ACHN (cell line): ENCODE measurements around the gene P2RY6.
A peak's percentile ranks its signal among the peaks of the same experiment; 100 is the strongest.
"Not testable (repeated sequence)": the region's sequence is repeated elsewhere in the genome, so short reads cannot be mapped to it uniquely, and the experiment has no call there.

Experiments used
- DNase-seq: peaks from one replicate; pipeline ENCODE4 v3.0.0-alpha.2; 2015
- in situ Hi-C: cut with HindIII; loops from 2 replicates; pipeline ENCODE4 v1.10.0; 2017; ENCODE audit warnings: low sequenced_read_pairs, low pct_ligation_motif_present, low pct_unique_long_range_greater_than_20kb

P2RY6 gene, protein sequence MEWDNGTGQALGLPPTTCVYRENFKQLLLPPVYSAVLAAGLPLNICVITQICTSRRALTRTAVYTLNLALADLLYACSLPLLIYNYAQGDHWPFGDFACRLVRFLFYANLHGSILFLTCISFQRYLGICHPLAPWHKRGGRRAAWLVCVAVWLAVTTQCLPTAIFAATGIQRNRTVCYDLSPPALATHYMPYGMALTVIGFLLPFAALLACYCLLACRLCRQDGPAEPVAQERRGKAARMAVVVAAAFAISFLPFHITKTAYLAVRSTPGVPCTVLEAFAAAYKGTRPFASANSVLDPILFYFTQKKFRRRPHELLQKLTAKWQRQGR

DNA sequence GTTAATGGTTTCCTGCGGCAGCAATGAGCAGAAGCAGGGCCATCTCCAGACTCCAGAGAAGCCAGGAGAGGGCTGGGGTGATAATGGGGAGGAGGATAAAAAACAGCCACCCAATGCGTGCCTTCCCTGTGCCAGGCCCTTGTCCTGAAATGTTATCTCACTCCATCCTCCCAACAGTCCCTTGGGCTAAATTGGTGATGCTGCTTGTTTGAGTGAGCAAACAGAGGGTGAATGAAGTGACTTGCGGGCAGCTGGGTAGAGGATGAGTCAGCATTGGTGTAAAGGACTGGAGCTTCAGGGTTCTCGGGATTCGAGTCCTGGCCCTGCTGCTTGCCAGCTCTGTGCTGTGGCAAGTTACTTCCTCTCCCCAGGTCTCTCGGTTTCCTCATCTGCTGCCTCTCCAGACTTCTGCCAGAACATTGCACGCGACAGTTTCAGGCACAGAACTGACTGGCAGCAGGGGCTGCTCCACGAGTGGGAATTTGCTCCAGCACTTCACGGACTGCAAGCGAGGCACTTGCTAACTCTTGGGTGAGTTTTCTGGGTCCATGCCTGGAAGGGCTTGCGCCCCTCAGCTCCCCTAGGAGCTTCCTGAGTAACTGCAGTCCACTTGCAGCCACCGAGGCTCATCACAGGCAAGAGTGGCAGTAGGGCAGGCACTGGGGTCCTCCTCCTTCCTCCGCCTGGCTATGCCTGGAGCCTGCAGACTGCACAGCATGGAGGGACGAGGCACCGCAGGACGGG, at the start of gene P2RY6:
TSS of gene P2RY6 (plus strand) at position 403 of the 744 bp plus-strand sequence. CDS start 24,181 bp downstream, outside the sequence.
- DNase-seq: peak; percentile 32
- in situ Hi-C loops: no loop called here

DNA sequence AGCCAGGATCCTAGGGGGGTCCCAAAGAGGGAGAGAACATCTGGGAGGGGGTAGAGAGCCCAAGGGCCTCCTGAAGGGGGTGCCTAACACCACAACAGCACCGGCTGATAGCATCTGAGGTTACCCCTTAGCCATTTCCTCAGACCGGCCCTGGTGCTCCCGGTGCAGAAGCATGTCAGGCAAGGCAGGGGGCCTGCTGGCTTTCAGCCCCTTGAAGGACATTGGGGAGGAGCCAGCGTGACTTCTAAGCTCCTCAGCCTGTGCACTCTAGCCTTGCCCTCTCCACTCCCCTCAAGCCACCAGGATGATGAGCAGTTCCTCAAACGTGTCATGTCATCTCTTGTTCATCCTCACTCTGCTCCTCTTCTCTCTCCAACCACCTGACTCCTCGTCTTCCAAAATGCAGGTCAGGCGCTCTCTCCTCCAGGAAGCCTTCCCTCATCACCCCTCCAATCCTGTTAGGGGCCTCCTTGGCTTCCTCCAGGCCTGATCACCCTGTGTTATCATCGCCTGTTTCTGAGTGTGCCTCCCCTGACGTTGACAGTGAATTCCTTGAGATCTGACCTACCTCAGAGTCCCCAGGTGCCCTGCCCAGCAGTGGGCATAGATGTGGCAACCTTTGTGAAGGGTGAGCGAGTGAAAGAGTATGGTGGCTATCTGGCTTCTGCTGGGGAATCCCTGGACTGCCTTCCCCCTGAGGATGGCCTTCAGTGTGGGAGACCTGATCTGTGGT, 48.0 kb upstream of the P2RY6 start:
- DNase-seq: no peak
- in situ Hi-C loops: no loop called here

DNA sequence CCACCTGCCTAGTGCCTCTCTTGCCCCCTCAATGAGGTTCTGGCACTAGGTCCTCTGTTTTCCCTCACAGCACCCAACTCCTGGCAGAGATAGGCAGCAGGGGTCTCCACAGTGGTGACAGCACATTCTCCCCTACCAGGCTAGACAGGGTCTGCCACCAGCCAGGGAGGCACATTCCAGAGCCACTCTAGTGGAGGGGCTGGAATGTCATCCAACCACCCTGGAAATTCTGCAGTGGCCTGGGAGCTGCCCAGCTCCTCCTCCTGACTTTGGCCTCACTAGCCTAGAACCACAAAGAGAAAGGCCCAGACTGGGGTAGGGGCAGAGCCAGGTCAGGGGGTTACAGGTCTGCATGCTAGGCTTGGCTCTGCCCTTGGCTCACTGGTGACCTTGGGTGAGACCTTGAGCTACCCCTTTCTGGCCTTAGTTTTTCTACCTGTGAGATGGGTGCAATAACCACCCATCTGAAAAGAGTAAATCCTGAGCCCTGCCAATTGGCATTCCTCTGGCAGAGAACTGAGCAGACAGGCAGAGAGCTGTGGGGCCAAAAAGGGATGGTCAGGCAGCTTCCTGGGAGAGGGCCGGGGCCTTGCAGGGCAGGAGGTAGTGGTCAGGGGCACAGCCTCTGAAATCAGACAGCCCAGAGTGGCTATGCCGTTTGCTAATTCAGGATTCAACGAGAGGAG, 47.0 kb upstream of the P2RY6 start:
- no peak for DNase-seq
- in situ Hi-C loops: no loop called here

DNA sequence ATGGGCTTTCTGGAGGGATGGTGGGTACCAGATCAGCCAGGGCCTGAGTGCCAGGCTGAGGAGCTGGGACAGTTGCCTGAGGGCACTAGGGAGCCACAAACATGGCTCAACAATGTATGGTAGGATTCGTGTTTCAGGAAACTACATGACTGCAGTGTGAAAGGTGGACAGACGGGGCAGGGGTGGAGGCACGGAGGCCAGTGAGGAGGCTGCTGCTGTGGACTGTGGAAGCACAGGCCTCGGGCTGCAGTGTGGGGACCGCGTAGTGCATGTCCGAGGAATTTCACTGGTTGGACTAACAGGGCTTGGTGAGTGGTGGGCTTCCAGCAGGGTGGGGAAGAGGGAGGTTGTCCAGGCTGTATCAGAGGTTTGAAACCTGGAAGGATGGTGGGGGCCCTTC, 46.3 kb upstream of the P2RY6 start:
- in situ Hi-C loops: no loop called here
- DNase-seq: no peak

DNA sequence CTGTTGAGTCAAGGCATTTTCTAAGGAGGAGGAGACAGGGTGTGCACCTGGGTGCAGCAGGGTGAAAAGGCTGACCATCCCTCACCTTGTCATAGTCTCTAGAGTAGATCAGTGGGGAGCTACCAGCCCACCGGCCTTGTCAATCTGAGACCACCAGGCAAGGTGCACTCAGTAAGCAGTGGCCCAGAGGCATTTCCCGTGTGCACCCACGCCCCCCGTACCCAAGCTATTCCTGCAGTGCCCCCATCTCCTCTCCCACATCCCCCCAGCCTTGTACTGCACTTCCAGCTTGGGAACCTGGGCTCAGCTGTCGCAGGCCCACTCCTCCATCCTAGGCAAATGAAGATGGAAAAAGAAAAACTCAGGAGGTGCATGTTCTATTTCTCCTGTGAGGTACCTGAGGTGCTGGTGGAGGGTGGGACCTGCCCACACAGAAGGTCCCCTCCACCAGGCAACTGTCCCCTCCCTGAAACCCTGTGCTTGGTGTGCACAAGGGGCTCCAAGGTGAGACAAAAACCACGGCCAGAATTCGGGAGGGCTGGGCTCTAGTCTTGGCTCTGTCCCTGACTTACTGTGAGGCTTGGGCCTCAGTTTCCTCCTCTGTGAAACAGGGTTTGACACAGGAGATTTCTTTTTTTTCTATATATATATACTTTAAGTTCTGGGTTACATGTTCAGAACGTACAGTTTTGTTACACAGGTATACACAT, 45.7 kb upstream of the P2RY6 start:
- in situ Hi-C loops: no loop called here

DNA sequence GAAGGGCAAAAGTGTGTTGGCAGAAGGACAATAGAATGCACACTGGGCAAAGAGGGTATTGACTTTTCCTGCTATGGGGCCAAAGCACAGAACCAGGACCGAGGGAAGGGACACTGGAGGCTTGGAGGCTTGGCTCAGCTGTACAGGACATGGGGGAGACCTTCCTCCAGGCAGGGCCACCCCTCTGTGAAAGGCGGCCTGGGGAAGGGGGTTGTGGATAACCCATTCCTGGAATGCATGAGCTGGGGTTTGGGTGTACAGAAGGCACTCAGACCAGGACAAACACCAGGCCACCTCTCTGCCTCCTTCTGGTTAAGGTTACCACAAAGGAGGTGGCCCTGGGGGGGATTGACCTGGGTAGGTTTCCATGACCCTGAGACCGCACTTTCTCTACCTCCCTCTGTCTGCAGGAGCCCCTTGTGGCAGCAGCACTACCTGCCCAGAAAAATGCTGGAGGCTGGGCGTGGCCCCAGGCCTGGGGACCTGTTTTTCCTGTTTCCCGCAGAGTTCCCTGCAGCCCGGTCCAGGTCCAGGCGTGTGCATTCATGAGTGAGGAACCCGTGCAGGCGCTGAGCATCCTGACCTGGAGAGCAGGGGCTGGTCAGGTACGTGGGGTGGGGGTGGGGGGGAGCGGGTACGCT, 44.4 kb upstream of the P2RY6 start:
- no peak for DNase-seq
- in situ Hi-C loops: no loop called here

More for the DNA sequence above, 45.7 kb upstream of the P2RY6 start:
- no peak for DNase-seq

DNA sequence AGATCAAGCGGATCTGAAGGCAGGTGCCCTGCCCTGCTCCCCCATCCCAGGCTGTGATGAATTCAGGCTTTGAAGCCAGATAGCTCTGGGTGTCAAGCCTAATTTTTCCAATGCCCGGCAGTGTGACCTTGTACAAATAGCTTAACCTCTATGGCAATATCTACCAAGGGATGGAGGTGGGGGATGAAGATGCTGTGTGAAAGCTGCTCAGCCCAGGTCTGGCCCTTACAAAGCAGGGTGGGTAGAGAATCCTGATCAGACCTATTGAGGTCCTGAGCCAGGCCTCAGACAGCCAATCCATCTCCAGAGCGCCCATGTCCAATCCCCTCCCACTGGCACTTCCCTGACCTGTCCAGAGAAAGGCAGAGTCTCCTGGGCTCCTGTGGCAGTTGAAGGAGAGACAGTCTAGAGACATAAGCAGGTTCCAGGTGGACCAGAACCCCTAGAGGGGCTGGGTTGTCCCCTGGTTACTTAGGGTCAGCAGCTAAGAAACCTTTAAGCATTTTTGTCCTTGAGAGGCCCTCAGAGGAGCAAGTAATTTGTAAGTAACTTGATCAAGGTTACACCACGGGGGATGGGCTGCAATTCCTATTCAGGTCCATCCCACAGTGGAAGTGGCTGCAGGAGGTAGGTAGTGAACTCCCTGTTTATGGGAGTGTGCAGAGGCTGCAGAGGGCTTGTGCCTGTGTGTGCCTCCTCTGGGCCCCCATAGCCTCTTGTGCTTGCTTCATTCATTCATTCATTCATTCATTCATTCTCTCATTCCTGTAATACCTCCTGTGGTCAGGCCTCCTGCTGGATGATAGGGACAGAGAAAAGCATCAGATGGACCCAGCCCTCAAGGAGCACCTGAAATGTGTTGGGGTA, 43.6 kb upstream of the P2RY6 start:
- no peak for DNase-seq
- in situ Hi-C loops: no loop called here

DNA sequence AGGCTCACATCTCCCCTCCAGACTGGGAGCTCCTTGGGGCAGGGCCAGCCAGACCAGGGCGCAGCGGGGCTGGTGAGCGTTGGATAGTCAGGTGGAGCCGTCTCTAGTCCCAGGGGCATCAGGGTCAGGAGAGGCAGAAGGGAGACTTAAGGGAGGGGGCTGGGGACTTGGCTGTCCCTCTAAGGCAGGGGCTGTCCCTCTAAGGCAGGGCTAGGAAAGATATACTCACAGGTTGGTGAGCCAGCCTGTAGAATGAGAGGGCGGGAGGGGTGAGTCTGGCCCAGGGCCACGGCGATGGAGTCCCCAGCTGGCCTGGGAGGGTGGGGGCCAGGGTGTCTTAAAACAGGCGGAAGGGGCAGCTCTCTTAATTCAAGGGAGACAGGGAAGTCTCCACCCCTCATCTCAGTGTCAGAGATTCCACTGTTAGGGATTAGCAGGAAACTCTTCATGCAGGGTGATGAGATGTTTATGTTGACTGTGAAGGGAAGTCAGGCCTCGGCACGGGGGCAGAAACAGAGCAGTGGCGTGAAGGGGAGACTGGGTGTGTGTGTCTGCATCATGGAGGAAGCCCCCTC, 42.7 kb upstream of the P2RY6 start:
- DNase-seq: no peak
- in situ Hi-C loops: no loop called here

GRCh38 chr11:73229896-73230875, 42.0 kb upstream of the P2RY6 start:
- in situ Hi-C loops: no loop called here

DNA sequence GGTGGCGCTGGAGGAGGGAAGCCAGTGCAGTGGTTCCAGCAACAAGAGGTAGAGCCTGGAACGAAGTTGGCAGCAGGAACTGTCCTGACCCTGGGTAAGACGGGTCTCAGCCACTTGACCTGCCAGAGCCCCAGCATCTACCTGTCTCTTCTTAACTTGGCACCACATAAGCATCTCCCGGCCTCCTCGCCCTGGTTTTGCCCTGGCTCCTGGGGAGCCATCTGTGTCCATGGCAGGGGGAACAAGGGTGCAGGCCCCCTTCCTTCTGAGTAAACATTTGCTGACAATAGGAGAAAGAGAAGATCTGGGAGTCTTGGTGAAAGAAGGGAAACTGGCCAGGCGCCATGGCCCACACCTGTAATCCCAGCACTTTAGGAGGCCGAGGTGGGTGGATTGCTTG, 41.2 kb upstream of the P2RY6 start:
- in situ Hi-C loops: no loop called here
- no peak for DNase-seq

More at GRCh38 chr11:73229896-73230875, 42.0 kb upstream of the P2RY6 start:
- no peak for DNase-seq

DNA sequence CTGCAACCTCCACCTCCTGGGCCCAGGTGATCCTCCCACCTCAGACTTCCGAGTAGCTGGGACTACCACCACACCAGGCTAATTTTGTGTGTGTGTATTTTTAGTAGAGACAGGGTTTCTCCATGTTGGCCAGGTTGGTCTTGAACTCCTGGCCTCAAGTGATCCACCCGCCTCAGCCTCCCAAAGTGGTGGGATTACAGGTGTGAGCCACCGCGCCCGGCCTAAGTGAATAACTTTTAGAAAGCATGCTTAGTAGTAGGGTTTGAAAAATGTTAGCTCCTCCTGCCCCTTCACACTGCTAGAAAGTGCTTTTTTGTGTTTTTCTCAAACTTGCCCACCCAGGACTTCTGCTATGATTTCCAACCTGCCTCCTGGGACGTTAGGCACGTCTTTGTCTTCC, 39.7 kb upstream of the P2RY6 start:
- DNase-seq, in situ Hi-C loops: not testable (repeated sequence)

GRCh38 chr11:73233211-73233610, 38.9 kb upstream of the P2RY6 start:
- in situ Hi-C loops: no loop called here
- DNase-seq: no peak

- in situ Hi-C loops: no loop called here
These were observed 38.3 kb upstream of the P2RY6 start for GRCh38 chr11:73233692-73234470.

DNA sequence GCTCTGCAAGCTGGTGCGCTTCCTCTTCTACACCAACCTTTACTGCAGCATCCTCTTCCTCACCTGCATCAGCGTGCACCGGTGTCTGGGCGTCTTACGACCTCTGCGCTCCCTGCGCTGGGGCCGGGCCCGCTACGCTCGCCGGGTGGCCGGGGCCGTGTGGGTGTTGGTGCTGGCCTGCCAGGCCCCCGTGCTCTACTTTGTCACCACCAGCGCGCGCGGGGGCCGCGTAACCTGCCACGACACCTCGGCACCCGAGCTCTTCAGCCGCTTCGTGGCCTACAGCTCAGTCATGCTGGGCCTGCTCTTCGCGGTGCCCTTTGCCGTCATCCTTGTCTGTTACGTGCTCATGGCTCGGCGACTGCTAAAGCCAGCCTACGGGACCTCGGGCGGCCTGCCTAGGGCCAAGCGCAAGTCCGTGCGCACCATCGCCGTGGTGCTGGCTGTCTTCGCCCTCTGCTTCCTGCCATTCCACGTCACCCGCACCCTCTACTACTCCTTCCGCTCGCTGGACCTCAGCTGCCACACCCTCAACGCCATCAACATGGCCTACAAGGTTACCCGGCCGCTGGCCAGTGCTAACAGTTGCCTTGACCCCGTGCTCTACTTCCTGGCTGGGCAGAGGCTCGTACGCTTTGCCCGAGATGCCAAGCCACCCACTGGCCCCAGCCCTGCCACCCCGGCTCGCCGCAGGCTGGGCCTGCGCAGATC, 37.5 kb upstream of the P2RY6 start:
- DNase-seq: no peak
- in situ Hi-C loops: no loop called here

More at GRCh38 chr11:73233692-73234470, 38.3 kb upstream of the P2RY6 start:
- DNase-seq: no peak
